ENCODE measurements around the gene NME4. TPM values are rescaled to one million over a fixed set of nuclear protein-coding genes. Genes with fewer than 3 reads are reported as not detected.

The NME4 gene
- total RNA-seq, 2 donors from 2014 or later = 38.3 to 63.6 TPM

DNA sequence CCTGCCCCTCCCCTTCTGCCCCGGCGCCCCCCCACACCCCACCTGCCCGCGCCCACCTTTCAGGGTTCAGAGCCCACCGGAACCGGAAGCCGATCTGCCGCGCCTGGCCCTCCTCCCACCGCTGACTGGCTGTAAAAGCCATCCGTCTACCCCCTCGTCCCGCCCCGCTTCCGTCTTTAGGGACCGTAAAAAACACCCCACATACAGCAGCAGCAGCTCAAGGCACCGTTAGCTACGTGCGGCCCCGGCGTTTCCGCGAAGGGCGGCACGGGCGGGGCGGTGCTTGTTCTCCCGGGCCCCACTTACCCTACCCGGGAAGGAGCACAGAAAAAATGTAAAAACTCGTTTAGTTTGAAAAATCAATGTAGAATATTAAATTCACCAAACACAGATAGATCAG, 26.6 kb upstream of the NME4 start, which contains the start of gene MRPL28:
TSS of gene MRPL28 (minus strand) at position 96 of the 400 bp plus-strand sequence. CDS start 320 bp downstream, outside the sequence.
- H3K9ac ChIP-seq (ENCODE audit: low read depth in 2 of 2, low read length in 2 of 2) = no peak within 1 kb of the TSS
- H3K27me3 ChIP-seq = no peaks in the 10 kb centered on the region
- H3K36me3 ChIP-seq = peaks cover 8% of the 10 kb centered on the region
- H3K27ac ChIP-seq = peak within 1 kb of the TSS; percentile 44
- peak within 1 kb of the TSS; percentile 41 for H3K4me3 ChIP-seq
- H3K4me1 ChIP-seq = peaks cover 5% of the 10 kb centered on the region
- intact Hi-C loops (cut with DNase I) = no loop called here
- TF ChIP-seq, protein P1, sequence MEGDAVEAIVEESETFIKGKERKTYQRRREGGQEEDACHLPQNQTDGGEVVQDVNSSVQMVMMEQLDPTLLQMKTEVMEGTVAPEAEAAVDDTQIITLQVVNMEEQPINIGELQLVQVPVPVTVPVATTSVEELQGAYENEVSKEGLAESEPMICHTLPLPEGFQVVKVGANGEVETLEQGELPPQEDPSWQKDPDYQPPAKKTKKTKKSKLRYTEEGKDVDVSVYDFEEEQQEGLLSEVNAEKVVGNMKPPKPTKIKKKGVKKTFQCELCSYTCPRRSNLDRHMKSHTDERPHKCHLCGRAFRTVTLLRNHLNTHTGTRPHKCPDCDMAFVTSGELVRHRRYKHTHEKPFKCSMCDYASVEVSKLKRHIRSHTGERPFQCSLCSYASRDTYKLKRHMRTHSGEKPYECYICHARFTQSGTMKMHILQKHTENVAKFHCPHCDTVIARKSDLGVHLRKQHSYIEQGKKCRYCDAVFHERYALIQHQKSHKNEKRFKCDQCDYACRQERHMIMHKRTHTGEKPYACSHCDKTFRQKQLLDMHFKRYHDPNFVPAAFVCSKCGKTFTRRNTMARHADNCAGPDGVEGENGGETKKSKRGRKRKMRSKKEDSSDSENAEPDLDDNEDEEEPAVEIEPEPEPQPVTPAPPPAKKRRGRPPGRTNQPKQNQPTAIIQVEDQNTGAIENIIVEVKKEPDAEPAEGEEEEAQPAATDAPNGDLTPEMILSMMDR (IDR thresholded peaks at IDR 0.05) = no peak
- peak; percentile 96 for DNase-seq
- H3K9me3 ChIP-seq = no peaks in the 10 kb centered on the region

DNA sequence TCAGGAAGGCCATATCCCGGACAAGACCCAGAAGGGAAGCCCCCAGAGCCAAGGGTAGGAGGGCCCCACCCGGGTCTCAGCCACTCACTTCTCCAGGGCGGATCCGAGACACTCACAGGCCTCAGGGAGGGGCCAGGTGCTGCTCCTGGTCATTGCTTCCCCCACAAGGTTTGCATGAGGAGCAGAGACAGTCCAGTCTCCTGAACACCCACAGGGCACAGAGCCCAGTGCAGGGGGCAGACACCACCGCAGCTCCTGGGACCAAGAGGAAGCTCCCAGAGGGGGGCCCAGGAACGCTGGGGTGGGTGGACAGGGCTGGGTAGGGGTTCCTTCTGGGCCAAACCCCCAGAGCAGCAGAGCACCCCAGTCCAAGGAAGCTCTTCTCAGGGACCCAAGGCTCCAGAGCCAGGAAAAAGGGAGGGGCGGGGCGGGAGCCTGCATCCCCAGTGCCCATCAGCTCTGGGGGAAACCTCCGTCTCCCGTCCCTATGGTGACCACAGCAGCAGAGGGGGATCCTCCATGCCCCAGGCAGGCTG, 26.0 kb upstream of the NME4 start:
- Histone ChIP-seq H3K4me3 (no peak overlapping the region), H3K9ac (ENCODE audit: low read depth in 2 of 2, low read length in 2 of 2) (no peak overlapping the region), H3K9me3 (no peaks in the 10 kb centered on the region), H3K27ac (peak overlapping the region; percentile 44), H3K4me1 (peaks cover 5% of the 10 kb centered on the region), H3K27me3 (no peaks in the 10 kb centered on the region), H3K36me3 (peaks cover 8% of the 10 kb centered on the region)
- TF ChIP-seq, protein P1 (IDR thresholded peaks at IDR 0.05) = no peak
- intact Hi-C loops (cut with DNase I) = no loop called here
- DNase-seq = no peak

- H3K27ac ChIP-seq = no peak overlapping the region
- H3K9ac ChIP-seq (ENCODE audit: low read depth in 2 of 2, low read length in 2 of 2) = no peak overlapping the region
- peaks cover 5% of the 10 kb centered on the region for H3K4me1 ChIP-seq
- intact Hi-C loops (cut with DNase I) = no loop called here
- TF ChIP-seq, protein P1 (IDR thresholded peaks at IDR 0.05) = no peak
- no peak for DNase-seq
- no peaks in the 10 kb centered on the region for H3K27me3 ChIP-seq
- H3K9me3 ChIP-seq = no peaks in the 10 kb centered on the region
- peaks cover 8% of the 10 kb centered on the region for H3K36me3 ChIP-seq
- no peak overlapping the region for H3K4me3 ChIP-seq
These were observed 25.3 kb upstream of the NME4 start for GRCh38 chr16:371515-372301.

GRCh38 chr16:372302-372983, 24.6 kb upstream of the NME4 start:
- Histone ChIP-seq H3K36me3 (peaks cover 8% of the 10 kb centered on the region), H3K9ac (ENCODE audit: low read depth in 2 of 2, low read length in 2 of 2) (no peak overlapping the region), H3K9me3 (no peaks in the 10 kb centered on the region), H3K4me1 (peaks cover 5% of the 10 kb centered on the region), H3K4me3 (no peak overlapping the region), H3K27me3 (no peaks in the 10 kb centered on the region), H3K27ac (no peak overlapping the region)
- intact Hi-C loops (cut with DNase I) = no loop called here
- TF ChIP-seq, protein P1 (IDR thresholded peaks at IDR 0.05) = no peak
- no peak for DNase-seq

- DNase-seq = no peak
- H3K36me3 ChIP-seq = peaks cover 8% of the 10 kb centered on the region
These were observed 23.9 kb upstream of the NME4 start for GRCh38 chr16:373020-373598.

More at GRCh38 chr16:373020-373598, 23.9 kb upstream of the NME4 start:
- no peak overlapping the region for H3K27ac ChIP-seq
- peaks cover 5% of the 10 kb centered on the region for H3K4me1 ChIP-seq
- H3K9me3 ChIP-seq = no peaks in the 10 kb centered on the region
- intact Hi-C loops (cut with DNase I) = no loop called here
- no peaks in the 10 kb centered on the region for H3K27me3 ChIP-seq
- H3K4me3 ChIP-seq = no peak overlapping the region
- TF ChIP-seq, protein P1 (IDR thresholded peaks at IDR 0.05) = no peak
- H3K9ac ChIP-seq (ENCODE audit: low read depth in 2 of 2, low read length in 2 of 2) = no peak overlapping the region

Measured in colonic mucosa (tissue), 4 donors.